Esophagus squamous epithelium (tissue), 5 donors: Measurements from ENCODE around the gene OPRM1. TPM values are rescaled to one million over a fixed set of nuclear protein-coding genes. Genes with fewer than 3 reads are reported as not detected.

Source experiments
- DNase-seq: peaks from one replicate; lab custom pipeline; 2025; lab: John Stamatoyannopoulos, UW
- H3K27ac ChIP-seq, 4 donors: fragments of 200-600 bp; sonication (generic); one replicate each; pipeline ENCODE4 v1.5.1; 2016 to 2019; ENCODE audit warnings: mild to moderate bottlenecking in 1 of 4
- H3K27me3 ChIP-seq, 4 donors: fragments of 200-600 bp; sonication (generic); 1 replicate in 3 of 4; 2 replicates in 1 of 4; pipeline versions ENCODE4 v1.5.1 to v1.6.0; 2017 to 2021; ENCODE audit warnings: antibody characterized with exemption in 1 of 4
- H3K36me3 ChIP-seq, 3 donors: fragments of 200-600 bp; sonication (generic); one replicate each; pipeline ENCODE4 v1.5.1; 2016 to 2019
- H3K4me1 ChIP-seq, 3 donors: fragments of 200-600 bp; sonication (generic); one replicate each; pipeline ENCODE4 v1.5.1; 2017 to 2019
- H3K4me3 ChIP-seq, 4 donors: fragments of 200-600 bp; sonication (generic); 1 replicate in 3 of 4; 2 replicates in 1 of 4; pipeline ENCODE4 v1.5.1; 2016 to 2019; ENCODE audit warnings: mild to moderate bottlenecking in 2 of 4, moderate library complexity in 1 of 4
- H3K9me3 ChIP-seq, 3 donors: fragments of 200-600 bp; sonication (generic); one replicate each; pipeline ENCODE4 v1.5.1; 2016 to 2019
- POLR2A ChIP-seq, 4 donors: fragments of 450-650 bp; IDR thresholded peaks; one replicate each; pipeline ENCODE4 v1.6.1; 2017; ENCODE audit warnings: antibody characterized with exemption in 4 of 4, mild to moderate bottlenecking in 4 of 4, moderate library complexity in 3 of 4
- WGBS, 2 donors: methylation state at CpG; one replicate each; pipeline ENCODE4 v1.1.5; 2018; 5-methylcytosine and 5-hydroxymethylcytosine counted together
- intact Hi-C: fragments of 100-400 bp; cut with DNase I; formaldehyde crosslinking; loops from one replicate; pipeline ENCODE4 v1.15.0; 2022
- total RNA-seq, 4 donors: library from RNA; depleted of rRNA; stranded (reverse); fragments of >200 nt; gene quantifications; one replicate each; pipeline ENCODE4 v1.1.0, GENCODE V29; 2016
- TF ChIP-seq, protein P1 (sequence below), 6 experiments: fragments of 450-650 bp in 4 of 6; fragments of 200-600 bp in 2 of 6; sonication (generic) in 2 of 6; IDR thresholded peaks; one replicate each; pipeline ENCODE4 v1.5.1; 2016 to 2019; ENCODE audit warnings: antibody characterized with exemption in 6 of 6, mild to moderate bottlenecking in 4 of 6, moderate library complexity in 4 of 6
- donor health status: DM: yes; HTN: yes; CAD: no.

OPRM1 gene
- total RNA-seq, 4 donors from 2014 or later: not detected

DNA sequence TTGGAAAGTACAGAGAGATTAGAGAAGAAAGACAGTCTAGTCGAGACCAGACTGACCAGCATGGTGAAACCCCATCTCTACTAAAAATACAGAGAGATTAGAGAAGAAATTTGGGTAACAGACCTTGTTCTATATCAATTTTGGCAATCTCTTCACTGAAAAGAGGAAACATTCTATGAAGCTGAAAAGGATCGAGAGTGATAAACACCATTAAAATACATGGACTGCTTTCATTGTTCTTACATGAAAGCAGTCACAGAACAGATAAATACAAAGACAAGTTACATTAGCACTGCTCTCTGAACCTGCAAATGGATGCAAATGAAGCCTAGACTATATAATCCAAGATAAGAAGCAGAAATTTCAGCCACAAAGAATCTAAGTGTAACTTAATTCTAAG lies 8.4 kb upstream of the OPRM1 start:
- TF ChIP-seq, protein P1, sequence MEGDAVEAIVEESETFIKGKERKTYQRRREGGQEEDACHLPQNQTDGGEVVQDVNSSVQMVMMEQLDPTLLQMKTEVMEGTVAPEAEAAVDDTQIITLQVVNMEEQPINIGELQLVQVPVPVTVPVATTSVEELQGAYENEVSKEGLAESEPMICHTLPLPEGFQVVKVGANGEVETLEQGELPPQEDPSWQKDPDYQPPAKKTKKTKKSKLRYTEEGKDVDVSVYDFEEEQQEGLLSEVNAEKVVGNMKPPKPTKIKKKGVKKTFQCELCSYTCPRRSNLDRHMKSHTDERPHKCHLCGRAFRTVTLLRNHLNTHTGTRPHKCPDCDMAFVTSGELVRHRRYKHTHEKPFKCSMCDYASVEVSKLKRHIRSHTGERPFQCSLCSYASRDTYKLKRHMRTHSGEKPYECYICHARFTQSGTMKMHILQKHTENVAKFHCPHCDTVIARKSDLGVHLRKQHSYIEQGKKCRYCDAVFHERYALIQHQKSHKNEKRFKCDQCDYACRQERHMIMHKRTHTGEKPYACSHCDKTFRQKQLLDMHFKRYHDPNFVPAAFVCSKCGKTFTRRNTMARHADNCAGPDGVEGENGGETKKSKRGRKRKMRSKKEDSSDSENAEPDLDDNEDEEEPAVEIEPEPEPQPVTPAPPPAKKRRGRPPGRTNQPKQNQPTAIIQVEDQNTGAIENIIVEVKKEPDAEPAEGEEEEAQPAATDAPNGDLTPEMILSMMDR (IDR thresholded peaks at IDR 0.05): no peak
- no peak for TF ChIP-seq POLR2A (IDR thresholded peaks at IDR 0.05)
- H3K4me3 ChIP-seq: no peak overlapping the region
- no peaks in the 10 kb centered on the region for H3K4me1 ChIP-seq
- 29 to 43% methylated on average over 2 of the region's 2 CpGs for WGBS, 2 donors
- H3K27me3 ChIP-seq: no peaks in the 10 kb centered on the region
- no peak overlapping the region for H3K27ac ChIP-seq
- H3K36me3 ChIP-seq: no peaks in the 10 kb centered on the region
- DNase-seq: no peak
- H3K9me3 ChIP-seq: no peaks in the 10 kb centered on the region
- intact Hi-C loops: no loop called here

DNA sequence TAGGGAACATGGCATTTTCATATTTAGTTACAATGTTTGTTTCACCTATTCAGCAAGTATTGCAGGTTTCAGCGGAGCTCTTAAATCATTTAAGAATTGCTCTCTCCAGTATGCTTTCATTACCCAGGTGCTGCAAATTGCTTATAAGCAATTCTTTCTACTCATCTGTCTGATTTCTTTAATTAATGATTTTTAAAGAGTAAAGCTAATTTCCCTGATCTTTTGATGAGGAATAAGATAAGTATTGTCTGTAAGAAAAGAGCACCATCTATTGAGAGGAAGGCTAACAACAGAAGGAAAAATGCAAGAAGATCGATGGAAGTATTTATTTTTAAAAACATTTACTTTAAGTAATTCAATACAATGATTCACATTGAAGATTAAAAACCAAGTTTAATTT lies 2.0 kb downstream of the OPRM1 start:
- Histone ChIP-seq H3K27ac (no peak overlapping the region), H3K27me3 (peaks cover 0 to 17% (median 1%) of the 10 kb centered on the region in 4 donors), H3K9me3 (peaks cover 0 to 3% (median 0%) of the 10 kb centered on the region in 3 donors), H3K4me1 (no peaks in the 10 kb centered on the region), H3K36me3 (no peaks in the 10 kb centered on the region), H3K4me3 (no peak overlapping the region)
- intact Hi-C loops: no loop called here
- TF ChIP-seq POLR2A (IDR thresholded peaks at IDR 0.05): no peak
- TF ChIP-seq, protein P1 (IDR thresholded peaks at IDR 0.05): no peak
- DNase-seq: no peak
- 71 to 81% methylated on average over 2 of the region's 2 CpGs for WGBS, 2 donors

DNA sequence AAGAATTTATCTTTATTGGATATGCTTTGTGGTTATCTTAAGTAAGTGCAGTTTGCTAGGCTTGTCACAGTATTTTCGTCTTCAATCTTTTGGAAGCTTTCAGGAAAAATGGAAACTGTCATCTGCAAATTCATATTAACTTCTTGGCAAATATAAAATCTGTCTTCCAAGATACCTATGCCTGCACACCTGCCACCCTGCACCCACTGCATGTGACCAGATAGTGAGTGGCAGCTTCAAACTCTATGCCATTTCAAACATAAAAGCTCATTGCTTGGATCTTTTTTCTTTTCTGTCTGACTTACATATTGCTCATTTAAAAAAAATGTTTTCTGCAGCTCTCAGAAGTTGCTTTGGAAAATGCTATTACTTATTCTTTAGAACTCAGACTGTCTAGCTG lies 14.1 kb downstream of the OPRM1 start:
- intact Hi-C loops: no loop called here
- DNase-seq: no peak
- no peaks in the 10 kb centered on the region for H3K9me3 ChIP-seq
- TF ChIP-seq, protein P1 (IDR thresholded peaks at IDR 0.05): no peak
- TF ChIP-seq POLR2A (IDR thresholded peaks at IDR 0.05): no peak
- WGBS, 2 donors: 46 to 52% methylated on average over 1 of the region's 1 CpG
- H3K4me1 ChIP-seq: no peaks in the 10 kb centered on the region
- no peaks in the 10 kb centered on the region for H3K36me3 ChIP-seq
- no peak overlapping the region for H3K27ac ChIP-seq
- H3K27me3 ChIP-seq: no peaks in the 10 kb centered on the region
- H3K4me3 ChIP-seq: no peak overlapping the region

GRCh38 chr6:154056536-154056935 lies 17.5 kb downstream of the OPRM1 start:
- Histone ChIP-seq H3K4me1 (no peaks in the 10 kb centered on the region), H3K36me3 (no peaks in the 10 kb centered on the region), H3K27me3 (no peaks in the 10 kb centered on the region), H3K27ac (no peak overlapping the region), H3K9me3 (peaks cover 0 to 3% (median 0%) of the 10 kb centered on the region in 3 donors), H3K4me3 (no peak overlapping the region)
- DNase-seq: no peak
- intact Hi-C loops: no loop called here
- WGBS, 2 donors: 68 to 81% methylated on average over 5 of the region's 5 CpGs
- TF ChIP-seq, protein P1 (IDR thresholded peaks at IDR 0.05): no peak
- no peak for TF ChIP-seq POLR2A (IDR thresholded peaks at IDR 0.05)

DNA sequence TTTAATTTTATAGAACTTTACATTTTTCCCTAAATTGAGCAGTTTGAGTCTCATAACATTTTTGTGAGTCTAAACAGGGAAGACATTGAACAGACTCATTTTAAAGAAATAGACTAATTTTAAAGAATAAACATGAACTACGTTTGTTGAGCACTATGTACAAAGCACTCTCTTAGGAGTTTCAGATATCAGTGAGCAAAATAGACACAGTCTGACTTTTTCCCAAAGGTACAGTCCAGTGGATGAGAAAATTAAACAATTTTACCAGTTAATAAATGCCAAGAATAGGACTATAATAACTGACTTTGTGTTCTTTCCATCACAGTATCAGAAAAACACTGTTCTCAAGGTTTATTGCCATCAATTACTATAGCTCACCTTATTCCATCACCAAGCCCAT lies 18.1 kb downstream of the OPRM1 start:
- peaks cover 0 to 3% (median 0%) of the 10 kb centered on the region in 3 donors for H3K9me3 ChIP-seq
- H3K36me3 ChIP-seq: no peaks in the 10 kb centered on the region
- H3K4me3 ChIP-seq: no peak overlapping the region
- TF ChIP-seq POLR2A (IDR thresholded peaks at IDR 0.05): no peak
- TF ChIP-seq, protein P1 (IDR thresholded peaks at IDR 0.05): no peak
- no peak overlapping the region for H3K27ac ChIP-seq
- no peak for DNase-seq
- no peaks in the 10 kb centered on the region for H3K4me1 ChIP-seq
- intact Hi-C loops: no loop called here
- WGBS, 2 donors: 29 to 35% methylated on average over 1 of the region's 1 CpG
- no peaks in the 10 kb centered on the region for H3K27me3 ChIP-seq
